Liver (tissue), 3 donors: Measurements from ENCODE around the gene USP6NL.

Experiments used
- GABPA ChIP-seq, 2 donors: IDR thresholded peaks in 1 of 2; conservative IDR thresholded peaks in 1 of 2; 2 replicates each; pipeline ENCODE4 v1.6.1; 2016; ENCODE audit warnings: antibody characterized with exemption in 2 of 2, mild to moderate bottlenecking in 1 of 2, moderate library complexity in 1 of 2
- MAX ChIP-seq: IDR thresholded peaks from 2 replicates; pipeline ENCODE4 v1.6.1; 2016; ENCODE audit warnings: antibody characterized with exemption
- TF ChIP-seq, protein P1 (sequence below): fragments of 150-350 bp; IDR thresholded peaks from 2 replicates; pipeline ENCODE4 v1.5.1; 2017; ENCODE audit warnings: improper control_type of control experiment, low read depth, low read length; ENCODE audit not compliant: missing input control
- TF ChIP-seq, protein P2 (sequence below): IDR thresholded peaks from 2 replicates; pipeline ENCODE4 v1.6.1; 2016; ENCODE audit warnings: antibody characterized with exemption
- donor health status: healthy.
- donor health status: healthy.

DNA sequence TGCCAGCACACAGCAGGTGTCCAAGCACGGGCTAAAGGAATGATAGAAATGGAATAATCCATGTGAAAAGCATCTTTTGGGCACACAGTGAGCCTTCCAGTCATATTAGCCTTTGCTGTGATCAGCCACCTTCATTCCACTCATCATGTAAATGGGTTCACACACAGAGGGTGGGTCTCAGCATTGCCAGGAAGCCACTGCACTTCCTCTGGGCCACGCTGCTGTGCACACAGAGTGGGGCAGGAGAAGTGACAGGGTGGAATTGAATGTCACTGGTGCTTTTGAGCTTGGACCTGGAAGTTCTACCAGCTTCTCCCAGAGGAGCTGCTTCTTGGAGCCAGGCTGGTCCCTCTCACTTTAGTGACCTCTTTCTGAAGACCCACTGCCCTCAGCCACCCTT is 203.5 kb downstream of the USP6NL start:
- TF ChIP-seq MAX: no peak
- no peak for TF ChIP-seq GABPA (IDR thresholded peaks at IDR 0.05 in 1 of 2, conservative IDR thresholded peaks at IDR 0.05 in 1 of 2)
- TF ChIP-seq, protein P1, sequence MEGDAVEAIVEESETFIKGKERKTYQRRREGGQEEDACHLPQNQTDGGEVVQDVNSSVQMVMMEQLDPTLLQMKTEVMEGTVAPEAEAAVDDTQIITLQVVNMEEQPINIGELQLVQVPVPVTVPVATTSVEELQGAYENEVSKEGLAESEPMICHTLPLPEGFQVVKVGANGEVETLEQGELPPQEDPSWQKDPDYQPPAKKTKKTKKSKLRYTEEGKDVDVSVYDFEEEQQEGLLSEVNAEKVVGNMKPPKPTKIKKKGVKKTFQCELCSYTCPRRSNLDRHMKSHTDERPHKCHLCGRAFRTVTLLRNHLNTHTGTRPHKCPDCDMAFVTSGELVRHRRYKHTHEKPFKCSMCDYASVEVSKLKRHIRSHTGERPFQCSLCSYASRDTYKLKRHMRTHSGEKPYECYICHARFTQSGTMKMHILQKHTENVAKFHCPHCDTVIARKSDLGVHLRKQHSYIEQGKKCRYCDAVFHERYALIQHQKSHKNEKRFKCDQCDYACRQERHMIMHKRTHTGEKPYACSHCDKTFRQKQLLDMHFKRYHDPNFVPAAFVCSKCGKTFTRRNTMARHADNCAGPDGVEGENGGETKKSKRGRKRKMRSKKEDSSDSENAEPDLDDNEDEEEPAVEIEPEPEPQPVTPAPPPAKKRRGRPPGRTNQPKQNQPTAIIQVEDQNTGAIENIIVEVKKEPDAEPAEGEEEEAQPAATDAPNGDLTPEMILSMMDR: no peak
- TF ChIP-seq, protein P2, sequence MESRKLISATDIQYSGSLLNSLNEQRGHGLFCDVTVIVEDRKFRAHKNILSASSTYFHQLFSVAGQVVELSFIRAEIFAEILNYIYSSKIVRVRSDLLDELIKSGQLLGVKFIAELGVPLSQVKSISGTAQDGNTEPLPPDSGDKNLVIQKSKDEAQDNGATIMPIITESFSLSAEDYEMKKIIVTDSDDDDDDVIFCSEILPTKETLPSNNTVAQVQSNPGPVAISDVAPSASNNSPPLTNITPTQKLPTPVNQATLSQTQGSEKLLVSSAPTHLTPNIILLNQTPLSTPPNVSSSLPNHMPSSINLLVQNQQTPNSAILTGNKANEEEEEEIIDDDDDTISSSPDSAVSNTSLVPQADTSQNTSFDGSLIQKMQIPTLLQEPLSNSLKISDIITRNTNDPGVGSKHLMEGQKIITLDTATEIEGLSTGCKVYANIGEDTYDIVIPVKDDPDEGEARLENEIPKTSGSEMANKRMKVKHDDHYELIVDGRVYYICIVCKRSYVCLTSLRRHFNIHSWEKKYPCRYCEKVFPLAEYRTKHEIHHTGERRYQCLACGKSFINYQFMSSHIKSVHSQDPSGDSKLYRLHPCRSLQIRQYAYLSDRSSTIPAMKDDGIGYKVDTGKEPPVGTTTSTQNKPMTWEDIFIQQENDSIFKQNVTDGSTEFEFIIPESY: no peak
